ENCODE results near the gene SULT2B1.
"Not testable (repeated sequence)": the region's sequence is repeated elsewhere in the genome, so short reads cannot be mapped to it uniquely, and the experiment has no call there.

SULT2B1 gene

DNA sequence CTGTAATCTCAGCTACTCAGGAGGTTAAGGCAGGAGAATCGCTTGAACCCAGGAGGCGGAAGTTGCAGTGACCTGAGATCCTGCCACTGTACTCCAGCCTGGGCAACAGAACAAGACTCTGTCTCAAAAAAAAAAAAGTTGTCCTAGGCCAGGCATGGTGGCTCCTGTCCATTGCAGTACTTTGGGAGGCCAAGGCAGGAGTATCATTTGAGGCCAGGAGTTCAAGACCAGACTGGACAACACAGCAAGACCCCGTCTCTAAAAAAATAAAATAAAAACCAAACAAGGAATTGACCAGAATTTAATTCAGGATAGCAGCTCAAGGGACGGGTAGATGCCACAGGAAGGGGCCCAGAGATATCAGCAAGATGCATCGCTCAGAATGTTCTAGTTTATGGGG is 4.9 kb downstream of the SULT2B1 start:
- no peak for DNase-seq (ENCODE audit: low read depth in 2 of 3, low spot score in 2 of 3)

DNA sequence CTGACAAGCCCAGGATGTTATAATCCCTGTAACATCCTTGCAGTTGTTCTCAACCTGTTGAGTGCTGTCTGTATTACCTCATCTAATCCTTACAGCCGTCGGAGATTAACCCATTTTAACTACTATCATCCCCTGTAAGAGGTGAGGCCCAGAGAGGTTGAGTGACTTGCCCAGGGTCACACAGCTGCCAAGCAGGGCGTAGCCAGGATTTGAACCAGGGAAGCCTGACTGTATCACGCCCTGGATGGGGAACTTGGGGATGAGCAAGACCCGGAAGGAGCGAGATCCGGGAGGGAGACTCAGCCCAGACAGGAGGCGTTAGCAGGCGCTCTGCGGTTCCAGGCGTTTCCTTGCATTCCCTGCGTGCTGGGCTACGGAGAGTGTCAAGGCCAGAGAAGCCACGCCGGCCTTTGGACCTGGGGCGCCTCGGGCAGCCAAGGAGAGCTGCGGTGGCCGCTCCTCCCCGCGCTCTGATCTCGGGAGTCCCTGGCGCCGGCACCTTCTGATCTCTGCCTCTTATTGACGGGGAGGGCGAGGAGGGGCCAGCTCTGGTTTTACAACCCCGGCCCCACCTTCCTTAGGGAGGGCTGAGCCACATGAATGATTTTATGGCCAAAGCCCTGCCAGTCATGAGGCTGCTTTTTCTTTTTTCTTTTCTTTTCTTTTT is 6.2 kb downstream of the SULT2B1 start:
- no peak for DNase-seq (ENCODE audit: low read depth in 2 of 3, low spot score in 2 of 3)

DNA sequence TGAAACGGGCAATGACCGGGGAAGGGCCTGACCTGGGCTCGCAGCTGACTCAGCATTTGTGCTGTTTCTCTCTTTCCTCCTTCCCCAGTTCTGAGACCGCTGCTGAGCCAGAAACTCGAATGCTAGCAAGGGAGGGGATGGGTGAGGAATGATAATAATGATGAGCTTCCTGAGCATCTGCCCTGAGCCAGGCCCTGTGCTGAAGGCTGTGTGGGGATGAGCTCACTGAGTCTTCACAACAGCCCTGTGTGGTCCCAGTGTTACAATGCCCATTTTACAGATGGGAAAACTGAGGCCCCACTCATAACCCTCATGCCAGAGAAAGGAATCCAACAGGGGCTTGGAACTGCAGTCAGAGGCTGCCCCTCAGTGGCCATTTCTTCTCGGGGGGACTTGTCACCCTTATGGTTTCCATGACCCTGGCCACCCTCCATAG is 8.1 kb downstream of the SULT2B1 start:
- no peak for DNase-seq (ENCODE audit: low read depth in 2 of 3, low spot score in 2 of 3)

DNA sequence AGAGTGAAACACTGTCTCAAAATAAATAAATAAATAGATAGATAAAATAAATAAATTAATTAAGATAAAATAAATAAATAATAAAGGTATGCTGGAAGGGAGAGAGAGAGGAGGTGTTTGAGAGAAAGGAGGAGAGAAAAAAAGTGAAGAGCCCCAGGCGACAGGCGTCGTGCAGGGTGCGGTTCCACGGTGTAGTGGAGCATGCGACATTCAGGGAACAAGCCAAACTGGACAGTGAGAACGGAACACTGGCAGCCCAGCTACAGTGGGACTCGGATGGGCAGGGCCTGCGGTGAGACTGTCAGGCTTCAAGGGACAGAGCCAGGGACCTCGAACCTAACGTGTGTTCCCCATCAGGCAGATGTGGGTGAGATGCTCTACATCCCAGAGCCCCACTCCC is 9.4 kb downstream of the SULT2B1 start:
- DNase-seq (ENCODE audit: low read depth in 2 of 3, low spot score in 2 of 3) = no peak

DNA sequence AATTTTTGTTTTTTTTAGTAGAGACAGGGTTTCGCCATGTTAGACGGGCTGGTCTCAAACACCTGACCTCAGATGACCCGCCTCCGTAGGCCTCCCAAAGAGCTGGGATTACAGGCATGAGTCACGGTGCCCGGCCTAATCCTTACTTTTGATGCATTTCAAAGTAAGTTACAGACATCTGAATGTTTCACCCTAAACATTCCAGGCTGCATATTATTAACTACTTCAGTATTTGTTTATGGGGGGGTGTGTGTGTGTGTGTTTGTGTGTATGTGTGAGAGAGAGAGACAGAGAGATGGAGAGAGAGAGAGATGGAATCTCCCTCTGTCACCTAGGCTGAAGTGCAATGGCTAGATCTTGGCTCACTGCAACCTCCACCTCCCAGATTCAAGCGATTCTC is 13.1 kb downstream of the SULT2B1 start:
- no peak for DNase-seq (ENCODE audit: low read depth in 2 of 3, low spot score in 2 of 3)

DNA sequence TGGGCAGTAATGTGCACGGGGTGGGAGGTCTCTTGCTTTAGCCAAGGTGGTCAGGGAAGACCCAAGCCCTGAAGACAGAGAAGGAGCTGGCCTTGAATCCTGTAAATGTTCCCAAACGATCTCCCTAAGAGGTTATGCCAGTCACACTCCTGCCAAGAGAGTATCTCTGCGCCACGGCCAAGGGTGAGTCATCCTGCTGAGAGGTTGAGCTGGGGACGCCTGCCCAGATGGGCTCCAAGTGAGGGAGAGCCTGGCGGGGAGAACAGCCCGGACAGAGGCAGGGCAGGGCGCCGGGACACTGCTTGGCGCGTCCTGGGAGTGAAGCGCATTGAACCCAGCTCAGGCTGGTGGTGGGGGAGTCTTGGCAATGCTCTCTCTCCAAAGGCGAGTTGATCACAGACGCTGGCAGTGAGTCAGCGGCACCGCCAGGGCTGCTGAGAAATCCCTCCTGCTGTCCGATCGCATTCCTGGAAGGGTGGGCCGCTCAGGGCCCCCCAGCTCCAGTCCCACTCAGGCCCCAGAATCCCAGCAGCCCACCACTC is 16.4 kb downstream of the SULT2B1 start:
- no peak for DNase-seq (ENCODE audit: low read depth in 2 of 3, low spot score in 2 of 3)

DNA sequence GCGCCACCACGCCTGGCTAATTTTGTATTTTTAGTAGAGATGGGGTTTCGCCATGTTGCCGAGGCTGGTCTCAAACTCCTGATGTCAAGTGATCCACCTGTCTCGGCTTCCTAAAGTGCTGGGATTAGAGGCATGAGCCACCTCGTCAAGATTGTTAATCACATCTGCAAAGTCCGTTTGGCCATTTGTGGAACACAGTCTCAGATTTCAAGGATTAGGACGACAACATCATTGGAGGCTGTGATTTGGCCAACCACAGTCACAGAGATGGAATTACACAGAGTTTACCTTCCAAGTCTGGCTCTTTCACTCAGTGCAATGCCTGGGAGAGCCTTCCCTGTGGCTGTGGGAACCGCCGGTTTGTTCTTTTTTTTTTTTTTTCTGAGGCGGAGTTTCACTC is 17.8 kb downstream of the SULT2B1 start:
- no peak for DNase-seq (ENCODE audit: low read depth in 2 of 3, low spot score in 2 of 3)

DNA sequence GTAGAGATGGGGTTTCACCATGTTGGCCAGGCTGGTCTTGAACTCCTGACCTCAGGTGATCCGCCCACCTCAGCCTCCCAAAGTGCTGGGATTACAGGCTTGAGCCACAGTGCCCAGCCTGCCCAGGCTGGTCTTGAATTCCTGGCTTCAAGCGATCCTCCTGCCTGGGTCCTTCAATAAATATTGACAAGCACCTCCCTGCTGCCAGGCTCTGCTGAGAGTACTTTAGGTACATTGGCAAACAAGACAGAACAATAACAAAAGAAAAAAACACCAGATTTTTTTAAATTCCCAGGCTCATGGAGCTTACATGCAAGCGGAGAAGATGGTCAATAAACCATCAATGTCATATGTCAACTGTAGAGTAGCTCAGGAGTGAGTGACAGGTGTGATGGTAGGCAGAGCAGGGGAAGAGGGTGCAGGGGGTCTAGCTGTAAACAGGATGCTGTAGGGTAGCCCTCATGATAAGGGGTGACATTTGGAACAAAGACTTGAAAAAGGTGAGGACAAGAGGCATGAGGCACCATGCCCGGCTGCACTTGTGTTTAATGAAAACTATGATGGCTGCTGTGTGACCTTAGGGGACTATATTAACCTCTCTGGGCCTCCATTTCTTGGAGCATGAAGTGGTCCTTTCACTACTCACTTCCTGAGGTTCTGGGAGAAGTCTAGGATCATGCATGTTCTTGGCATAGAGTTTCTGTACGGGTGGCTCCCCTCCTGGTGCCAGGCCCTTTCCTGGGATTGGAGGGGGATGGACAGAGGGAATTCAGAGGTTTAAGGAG is 19.6 kb downstream of the SULT2B1 start:
- DNase-seq (ENCODE audit: low read depth in 2 of 3, low spot score in 2 of 3) = no peak

DNA sequence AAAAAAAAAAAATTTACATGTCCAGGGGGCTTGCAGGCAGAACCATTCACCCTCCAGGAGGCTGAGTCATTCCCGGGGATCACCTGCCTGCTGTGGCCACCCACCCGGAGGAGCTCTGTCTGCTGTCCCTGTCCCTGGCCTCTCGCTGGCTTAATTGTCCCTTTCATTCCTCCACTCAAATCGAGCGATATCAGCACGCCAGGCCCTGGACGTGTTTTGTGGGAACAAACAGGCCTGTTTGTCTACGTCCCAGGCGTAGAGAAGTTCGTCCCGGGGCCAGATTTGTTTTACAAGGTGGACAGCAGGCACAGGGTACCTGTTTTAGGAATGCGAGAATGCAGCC is 21.2 kb downstream of the SULT2B1 start:
- DNase-seq (ENCODE audit: low read depth in 2 of 3, low spot score in 2 of 3) = no peak

DNA sequence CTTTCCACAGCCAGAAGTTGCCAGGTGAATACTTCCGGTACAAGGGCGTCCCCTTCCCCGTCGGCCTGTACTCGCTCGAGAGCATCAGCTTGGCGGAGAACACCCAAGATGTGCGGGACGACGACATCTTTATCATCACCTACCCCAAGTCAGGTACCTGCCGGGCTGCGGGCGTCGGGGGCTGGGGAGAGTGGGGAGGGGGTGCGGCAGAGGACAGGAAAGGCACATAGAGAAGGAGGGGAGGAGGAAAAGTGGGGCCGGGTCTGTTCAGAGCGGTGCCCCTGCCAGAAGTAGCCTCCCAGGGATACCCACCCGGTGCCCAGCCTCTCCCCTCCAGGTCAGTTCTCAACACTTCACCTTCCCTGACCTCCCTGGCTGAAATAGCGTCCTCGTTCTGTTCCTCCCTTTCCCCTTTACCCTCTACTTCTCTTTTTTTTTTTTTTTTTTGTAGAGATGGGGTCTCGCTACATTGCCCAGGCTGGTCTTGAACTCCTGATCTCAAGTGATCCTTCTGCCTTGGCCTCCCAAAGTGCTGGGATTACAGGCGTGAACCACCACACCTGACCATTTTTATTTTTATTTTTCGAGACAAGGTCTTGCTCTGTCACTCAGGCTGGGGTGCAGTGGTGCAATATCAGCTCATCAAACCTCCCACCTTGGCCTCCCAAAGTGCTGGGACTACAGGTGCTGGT is 24.1 kb downstream of the SULT2B1 start:
- DNase-seq (ENCODE audit: low read depth in 2 of 3, low spot score in 2 of 3) = no peak

DNA sequence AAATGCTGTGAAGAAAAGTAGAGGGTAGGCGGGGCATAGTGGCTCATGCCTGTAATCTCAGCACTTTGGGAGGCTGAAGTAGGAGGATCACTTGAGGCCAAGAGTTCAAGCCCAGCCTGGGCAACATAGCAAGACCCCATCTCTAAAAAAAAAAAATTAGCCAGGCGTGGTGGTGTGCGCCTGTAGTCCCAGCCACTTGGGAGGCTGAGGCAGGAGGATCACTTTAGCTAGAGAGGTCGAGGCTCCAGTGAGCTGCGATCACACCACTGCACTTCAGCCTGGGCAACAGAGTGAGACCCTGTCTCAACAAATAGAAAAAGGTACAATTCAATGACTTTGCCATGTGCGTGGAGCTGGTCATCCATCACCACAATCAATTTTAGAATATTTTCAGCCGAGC is 25.9 kb downstream of the SULT2B1 start:
- not testable (repeated sequence) for DNase-seq (ENCODE audit: low read depth in 2 of 3, low spot score in 2 of 3)

DNA sequence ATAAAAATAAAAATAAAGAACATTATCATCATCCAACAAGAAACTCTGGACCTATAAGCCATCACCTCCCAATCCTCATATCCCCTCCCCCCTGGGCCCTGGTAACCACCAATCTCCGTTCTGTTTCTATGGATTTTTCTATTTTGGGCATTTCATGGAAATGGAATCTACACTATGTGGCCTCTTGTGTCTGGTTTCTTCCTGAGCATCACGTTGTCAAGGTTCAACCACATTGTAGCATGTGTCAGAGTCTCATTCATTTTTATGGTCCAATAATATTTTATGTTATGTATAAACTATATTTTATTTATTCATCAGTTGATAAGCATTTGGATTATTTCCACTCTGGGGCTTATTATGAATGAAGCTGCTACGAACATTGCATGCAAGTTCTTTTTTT is 26.9 kb downstream of the SULT2B1 start:
- DNase-seq (ENCODE audit: low read depth in 2 of 3, low spot score in 2 of 3) = no peak

DNA sequence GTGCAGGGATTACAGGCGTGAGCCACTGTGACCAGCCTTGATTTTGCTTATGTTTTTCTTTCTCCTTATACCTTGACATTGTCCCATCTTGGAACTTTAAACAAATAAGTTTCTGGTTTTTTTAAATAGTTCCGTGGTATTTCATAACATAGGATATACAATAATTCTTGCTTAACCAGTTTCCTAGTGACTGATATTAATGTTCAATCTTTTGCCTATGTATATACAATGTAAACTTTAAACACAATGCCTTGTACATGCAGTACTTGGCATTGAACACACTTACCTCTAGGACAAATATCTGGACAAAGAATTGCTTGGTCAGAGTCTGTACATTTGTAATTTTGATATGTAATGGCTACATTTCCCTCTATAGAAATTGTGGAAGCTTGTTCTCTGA is 30.2 kb downstream of the SULT2B1 start:
- DNase-seq (ENCODE audit: low read depth in 2 of 3, low spot score in 2 of 3) = no peak

DNA sequence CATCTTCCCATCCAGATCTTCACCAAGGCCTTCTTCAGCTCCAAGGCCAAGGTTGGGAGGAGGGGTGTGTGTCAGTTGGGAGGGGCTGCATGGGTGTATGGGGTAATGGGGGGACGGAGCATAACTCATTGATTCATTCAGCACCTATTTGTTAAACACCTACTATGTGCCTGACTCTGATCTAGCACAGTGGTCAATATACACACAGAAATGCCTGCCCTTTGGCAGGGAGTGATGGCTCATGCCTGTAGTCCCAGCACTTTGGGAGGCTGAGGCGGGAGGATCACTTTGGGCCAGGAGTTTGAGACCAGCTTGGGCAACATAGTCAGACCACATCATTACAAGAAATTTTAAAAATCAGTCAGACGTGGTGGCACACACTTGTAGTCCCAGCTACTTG is 35.4 kb downstream of the SULT2B1 start:
- no peak for DNase-seq (ENCODE audit: low read depth in 2 of 3, low spot score in 2 of 3)

DNA sequence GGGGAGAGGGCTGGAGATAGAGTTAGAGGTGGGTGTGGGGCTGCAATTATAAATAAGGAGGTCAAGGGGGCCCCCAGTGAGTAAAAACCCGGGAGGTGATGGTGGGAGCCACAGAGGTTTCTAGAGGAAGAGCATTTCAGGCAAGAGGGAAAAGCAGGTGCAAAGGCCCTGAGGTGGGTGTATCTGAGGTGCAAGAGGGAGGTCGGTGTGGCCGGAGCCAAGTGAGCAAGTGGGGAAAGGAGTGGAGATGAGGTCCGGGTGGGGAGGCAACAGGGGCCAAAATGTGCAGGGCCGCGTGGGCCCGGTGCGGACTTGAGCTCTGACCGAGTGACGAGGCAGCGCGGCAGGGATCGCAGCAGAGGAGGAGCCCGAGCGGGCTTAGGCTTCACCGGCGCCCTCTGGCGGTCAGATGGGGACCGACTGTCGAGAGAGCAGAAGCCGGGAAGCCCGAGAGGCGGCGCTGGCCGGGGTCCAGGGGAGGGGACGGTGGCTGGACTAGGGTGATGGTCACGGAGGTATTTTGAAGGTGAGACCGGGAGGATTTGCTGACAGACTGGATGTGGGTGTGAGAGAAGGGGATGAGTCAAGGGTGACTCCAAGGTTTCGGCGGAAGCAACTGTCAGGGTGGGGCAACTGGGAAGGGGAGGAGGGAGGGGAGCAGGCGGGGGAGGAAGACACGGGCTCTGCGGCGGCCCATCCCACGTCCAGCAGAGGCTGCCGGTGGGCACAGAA is 36.9 kb downstream of the SULT2B1 start:
- peak; percentile 72 to 86 (median 85) for DNase-seq (ENCODE audit: low read depth in 2 of 3, low spot score in 2 of 3)

DNA sequence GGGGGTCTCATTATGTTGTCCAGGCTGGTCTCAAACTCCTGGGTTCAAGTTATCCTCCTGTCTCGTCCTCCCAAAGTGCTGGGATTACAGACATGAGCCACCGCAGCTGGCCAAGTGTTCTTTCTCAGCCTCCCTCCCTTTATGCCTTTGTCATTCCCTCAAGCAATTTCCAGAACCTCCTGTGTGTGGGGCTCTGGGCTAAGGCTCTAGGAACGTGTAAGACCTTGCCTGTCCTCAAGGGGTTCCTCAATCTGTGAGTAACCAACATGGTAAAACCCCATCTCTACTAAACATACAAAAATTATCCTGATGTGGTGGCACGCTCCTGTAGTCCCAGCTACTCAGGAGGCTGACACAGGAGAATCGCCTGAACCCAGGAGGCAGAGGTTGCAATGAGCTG is 39.0 kb downstream of the SULT2B1 start:
- DNase-seq (ENCODE audit: low read depth in 2 of 3, low spot score in 2 of 3) = no peak

DNA sequence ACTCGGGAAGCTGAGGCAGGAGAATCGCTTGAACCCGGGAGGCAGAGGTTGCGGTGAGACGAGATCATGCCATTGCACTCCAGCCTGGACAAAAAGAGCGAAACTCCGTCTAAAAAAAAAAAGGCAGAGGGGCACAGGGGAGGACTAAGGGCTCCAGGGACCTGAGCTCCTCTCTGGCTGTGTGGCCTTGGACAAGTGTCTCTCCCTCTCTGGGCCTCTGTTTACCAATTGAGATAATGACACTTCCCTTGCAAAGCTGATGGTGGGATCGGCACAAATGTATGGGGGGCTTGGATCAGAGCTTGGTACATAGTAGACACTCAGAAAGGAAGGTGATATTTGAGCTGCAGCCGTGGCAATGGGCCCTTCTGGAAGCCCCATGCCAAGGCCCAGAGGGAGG is 43.2 kb downstream of the SULT2B1 start:
- no peak for DNase-seq (ENCODE audit: low read depth in 2 of 3, low spot score in 2 of 3)

DNA sequence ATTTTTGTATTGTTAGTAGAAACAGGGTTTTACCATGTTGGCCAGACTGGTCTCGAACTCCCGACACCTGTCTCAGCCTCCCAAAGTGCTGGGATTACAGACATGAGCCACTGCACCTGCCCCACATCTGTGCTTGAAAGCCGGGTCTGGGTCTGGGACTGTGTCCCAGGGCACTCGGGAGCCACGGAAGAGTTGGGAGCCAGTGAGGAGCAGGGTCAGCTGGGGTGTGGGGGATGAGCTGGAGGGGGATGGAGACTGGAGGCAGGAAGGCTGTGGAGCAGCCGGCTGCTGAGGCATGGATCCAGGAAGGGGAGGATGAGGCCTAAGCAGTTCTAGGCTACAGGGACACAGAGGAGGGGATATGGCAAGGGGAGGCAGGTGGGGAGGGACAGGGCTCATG is 43.9 kb downstream of the SULT2B1 start:
- no peak for DNase-seq (ENCODE audit: low read depth in 2 of 3, low spot score in 2 of 3)

DNA sequence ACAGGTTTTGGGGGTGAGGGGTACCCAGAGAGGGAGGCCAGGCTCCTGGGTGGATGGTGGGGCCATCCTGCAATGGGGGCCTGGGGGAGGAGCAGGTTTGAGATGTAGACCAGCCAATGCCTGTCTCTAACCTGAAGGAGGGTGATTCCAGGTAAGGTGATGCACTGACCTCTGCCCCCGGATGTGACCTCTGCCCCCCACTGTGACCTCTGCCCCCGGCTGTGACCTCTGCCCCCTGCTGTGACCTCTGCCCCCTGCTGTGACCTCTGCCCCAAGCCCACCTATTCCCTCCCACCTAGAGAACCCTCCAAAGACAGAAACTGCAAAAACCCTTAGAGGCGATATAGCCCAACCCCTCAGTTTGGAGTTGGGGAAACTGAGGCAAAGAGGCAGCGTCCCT is 44.3 kb downstream of the SULT2B1 start:
- no peak for DNase-seq (ENCODE audit: low read depth in 2 of 3, low spot score in 2 of 3)

DNA sequence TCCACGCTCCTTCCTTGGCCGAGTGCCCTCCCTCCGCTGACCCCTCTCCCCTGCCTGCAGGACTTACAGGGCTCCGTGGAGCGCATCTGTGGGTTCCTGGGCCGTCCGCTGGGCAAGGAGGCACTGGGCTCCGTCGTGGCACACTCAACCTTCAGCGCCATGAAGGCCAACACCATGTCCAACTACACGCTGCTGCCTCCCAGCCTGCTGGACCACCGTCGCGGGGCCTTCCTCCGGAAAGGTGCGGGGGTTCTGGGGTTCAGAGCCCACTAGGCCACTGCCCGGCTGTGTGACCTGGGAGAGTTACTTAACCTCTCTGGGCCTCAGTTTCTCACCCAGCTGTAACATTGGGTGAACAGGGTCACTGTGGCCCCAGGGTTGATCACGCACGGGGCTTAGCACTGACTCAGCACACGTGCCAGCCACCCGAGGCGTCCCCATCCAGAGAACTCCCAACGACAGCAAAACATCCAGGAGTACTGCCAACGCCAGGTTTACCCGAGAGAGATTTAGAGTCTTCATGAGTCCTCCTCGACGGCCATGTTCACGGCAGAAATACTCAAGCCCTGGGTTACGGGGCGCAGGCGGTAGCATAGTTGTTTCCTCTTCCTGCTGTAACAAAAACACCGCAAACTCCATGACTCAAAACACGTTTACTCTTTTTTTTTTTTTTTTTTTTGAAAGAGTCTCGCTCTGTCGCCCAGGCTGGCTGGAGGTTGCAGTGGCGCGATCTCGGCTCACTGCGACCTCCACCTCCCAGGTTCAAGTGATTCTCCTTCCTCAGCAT is 44.9 kb downstream of the SULT2B1 start:
- DNase-seq (ENCODE audit: low read depth in 2 of 3, low spot score in 2 of 3) = no peak

Data from activated CD8-positive, alpha-beta memory T cell treated with anti-CD3 and anti-CD28 coated beads for 48 hours (primary cell).